Type B pancreatic cell (in vitro differentiated cells): ENCODE measurements around the gene PAK5. TPM values are rescaled to one million over a fixed set of nuclear protein-coding genes. Genes with fewer than 3 reads are reported as not detected.
"Not testable (repeated sequence)": the region's sequence is repeated elsewhere in the genome, so short reads cannot be mapped to it uniquely, and the experiment has no call there.

Experiments used
- DNase-seq: peaks from one replicate; pipeline ENCODE4 v3.0.0; 2021; ENCODE audit warnings: mixed read lengths; ENCODE audit not compliant: unreplicated experiment; ENCODE audit errors: extremely low spot score
- H3K27ac Mint-ChIP-seq: 2 replicates; pipeline ENCODE4 v1.8.0; 2021; ENCODE audit warnings: mild to moderate bottlenecking, mixed read lengths
- H3K27me3 Mint-ChIP-seq: 2 replicates; pipeline ENCODE4 v1.8.0; 2021; ENCODE audit warnings: mixed read lengths
- H3K36me3 Mint-ChIP-seq: 2 replicates; pipeline ENCODE4 v1.8.0; 2021; ENCODE audit warnings: mixed read lengths
- H3K4me1 Mint-ChIP-seq: one replicate; pipeline ENCODE4 v1.8.0; 2021; ENCODE audit warnings: mixed read lengths; ENCODE audit not compliant: unreplicated experiment
- H3K4me3 Mint-ChIP-seq: 2 replicates; pipeline ENCODE4 v1.8.0; 2021; ENCODE audit warnings: mild to moderate bottlenecking, mixed read lengths
- H3K9me3 Mint-ChIP-seq: 2 replicates; pipeline ENCODE4 v1.8.0; 2021; ENCODE audit warnings: mixed read lengths
- total RNA-seq: library from RNA; stranded (reverse); gene quantifications from 2 replicates; pipeline ENCODE4 v1.2.1, GENCODE V29; 2021; ENCODE audit warnings: low replicate concordance
- TF ChIP-seq, protein P1 (sequence below): fragments of 200-600 bp; sonication (generic); conservative IDR thresholded peaks from 2 replicates; pipeline ENCODE4 v1.5.0; 2021; ENCODE audit warnings: antibody characterized with exemption, mild to moderate bottlenecking

The PAK5 gene
- total RNA-seq, 1 donor from 2014 or later, result 1.8 TPM

DNA sequence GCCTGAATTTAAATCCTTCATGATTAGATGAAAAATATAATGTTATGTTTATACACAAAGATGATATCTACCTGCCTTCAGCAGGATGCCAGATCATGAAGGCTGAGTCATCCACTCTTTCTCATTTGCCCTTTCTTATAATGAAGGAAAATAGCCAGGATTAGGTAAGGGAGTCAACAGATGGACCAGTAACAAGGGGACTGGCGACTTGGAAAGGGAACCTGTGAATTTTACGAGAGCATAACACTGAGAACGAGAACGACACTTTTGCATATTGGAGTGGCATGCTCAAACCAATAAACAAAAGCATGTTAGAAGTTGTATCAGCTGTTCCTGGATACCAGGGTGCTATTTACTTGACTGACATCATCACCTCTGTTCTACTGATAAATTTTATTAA, 170.5 kb downstream of the PAK5 start:
- no peak for DNase-seq
- H3K4me3 Mint-ChIP-seq, result no peak overlapping the region
- H3K9me3 Mint-ChIP-seq, result no peaks in the 10 kb centered on the region
- no peak overlapping the region for H3K27ac Mint-ChIP-seq
- TF ChIP-seq, protein P1, sequence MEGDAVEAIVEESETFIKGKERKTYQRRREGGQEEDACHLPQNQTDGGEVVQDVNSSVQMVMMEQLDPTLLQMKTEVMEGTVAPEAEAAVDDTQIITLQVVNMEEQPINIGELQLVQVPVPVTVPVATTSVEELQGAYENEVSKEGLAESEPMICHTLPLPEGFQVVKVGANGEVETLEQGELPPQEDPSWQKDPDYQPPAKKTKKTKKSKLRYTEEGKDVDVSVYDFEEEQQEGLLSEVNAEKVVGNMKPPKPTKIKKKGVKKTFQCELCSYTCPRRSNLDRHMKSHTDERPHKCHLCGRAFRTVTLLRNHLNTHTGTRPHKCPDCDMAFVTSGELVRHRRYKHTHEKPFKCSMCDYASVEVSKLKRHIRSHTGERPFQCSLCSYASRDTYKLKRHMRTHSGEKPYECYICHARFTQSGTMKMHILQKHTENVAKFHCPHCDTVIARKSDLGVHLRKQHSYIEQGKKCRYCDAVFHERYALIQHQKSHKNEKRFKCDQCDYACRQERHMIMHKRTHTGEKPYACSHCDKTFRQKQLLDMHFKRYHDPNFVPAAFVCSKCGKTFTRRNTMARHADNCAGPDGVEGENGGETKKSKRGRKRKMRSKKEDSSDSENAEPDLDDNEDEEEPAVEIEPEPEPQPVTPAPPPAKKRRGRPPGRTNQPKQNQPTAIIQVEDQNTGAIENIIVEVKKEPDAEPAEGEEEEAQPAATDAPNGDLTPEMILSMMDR, result no peak
- no peaks in the 10 kb centered on the region for H3K36me3 Mint-ChIP-seq
- H3K4me1 Mint-ChIP-seq, result no peaks in the 10 kb centered on the region
- H3K27me3 Mint-ChIP-seq, result peaks cover 3% of the 10 kb centered on the region

DNA sequence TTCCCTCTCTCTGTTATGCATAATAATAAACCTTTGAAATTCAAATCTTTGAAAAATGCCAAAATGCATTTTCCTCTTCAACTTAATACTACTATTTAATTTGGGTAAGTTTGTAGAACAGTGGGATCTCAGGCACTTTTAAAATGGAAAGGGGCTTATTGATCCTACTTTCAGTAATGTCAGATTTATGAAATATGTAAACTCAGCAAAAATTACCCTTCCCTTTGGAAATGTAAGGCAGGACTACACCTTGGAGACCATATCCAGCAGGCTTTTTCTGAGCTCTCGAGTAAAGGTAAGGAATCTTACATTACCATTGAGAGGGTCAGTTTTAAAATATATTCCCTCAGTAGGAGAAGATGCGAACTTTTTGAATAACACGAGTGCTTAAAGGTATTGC, 175.5 kb downstream of the PAK5 start:
- Mint-ChIP-seq H3K9me3 (peaks cover 4% of the 10 kb centered on the region), H3K4me1 (no peaks in the 10 kb centered on the region)
- TF ChIP-seq, protein P1, result no peak

DNA sequence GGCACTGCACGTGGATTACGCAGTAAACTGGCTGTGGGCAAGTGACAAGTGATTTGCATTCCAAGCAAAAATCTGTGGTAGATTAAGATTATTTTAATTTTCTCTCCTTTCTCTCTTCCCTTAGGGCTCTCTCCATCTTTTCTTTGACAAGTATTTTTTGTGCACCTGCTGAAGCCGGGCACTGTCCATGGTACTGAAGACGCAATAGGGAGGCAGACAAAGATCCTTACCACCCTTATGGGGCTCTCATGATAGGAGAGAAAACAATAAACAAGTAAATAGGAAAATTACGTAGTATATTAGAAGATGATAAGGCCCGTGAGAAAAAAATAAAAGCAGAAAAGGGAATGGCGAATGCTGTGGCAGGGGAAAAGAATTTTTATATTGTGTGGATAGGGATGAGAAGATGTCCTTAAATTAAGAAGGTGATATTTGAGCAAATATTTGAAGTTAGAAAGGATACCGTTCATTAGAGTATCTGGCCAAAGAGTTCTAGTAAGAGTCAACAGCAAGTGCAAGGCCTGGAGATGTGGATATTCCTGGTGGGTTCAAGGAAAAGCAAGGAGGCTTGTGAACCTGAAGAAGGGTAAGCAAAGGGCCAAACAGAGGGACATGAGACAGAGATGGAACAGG, 178.5 kb downstream of the PAK5 start:
- Mint-ChIP-seq H3K4me3 (no peak overlapping the region), H3K36me3 (no peaks in the 10 kb centered on the region), H3K27me3 (no peaks in the 10 kb centered on the region), H3K4me1 (no peaks in the 10 kb centered on the region), H3K27ac (no peak overlapping the region), H3K9me3 (peaks cover 4% of the 10 kb centered on the region)
- TF ChIP-seq, protein P1, result no peak
- no peak for DNase-seq

More for the DNA sequence above, 175.5 kb downstream of the PAK5 start:
- no peak overlapping the region for H3K27ac Mint-ChIP-seq
- DNase-seq, result no peak
- H3K27me3 Mint-ChIP-seq, result no peaks in the 10 kb centered on the region
- H3K4me3 Mint-ChIP-seq, result no peak overlapping the region
- H3K36me3 Mint-ChIP-seq, result no peaks in the 10 kb centered on the region

DNA sequence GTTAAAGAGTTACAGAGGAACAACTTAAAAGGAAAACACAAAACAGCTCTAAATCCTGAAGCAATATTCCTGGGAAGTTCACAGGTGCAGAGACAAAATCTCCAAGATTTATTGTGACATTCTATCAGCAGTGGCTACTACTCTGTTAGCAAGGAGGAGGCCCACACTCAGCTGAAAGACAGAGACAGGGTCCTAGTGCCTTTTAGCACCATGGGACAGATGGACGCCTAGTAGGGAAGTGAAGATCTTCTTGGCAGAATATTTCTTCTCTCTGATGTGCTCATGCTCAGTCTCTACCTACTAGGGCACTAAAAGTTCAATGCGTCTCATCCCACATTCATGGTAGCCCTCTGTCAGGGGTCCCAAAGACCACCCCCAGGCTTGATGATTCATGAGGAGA, 191.1 kb downstream of the PAK5 start:
- no peak overlapping the region for H3K4me3 Mint-ChIP-seq
- TF ChIP-seq, protein P1, result no peak
- no peak for DNase-seq
- no peaks in the 10 kb centered on the region for H3K4me1 Mint-ChIP-seq
- no peaks in the 10 kb centered on the region for H3K36me3 Mint-ChIP-seq
- no peaks in the 10 kb centered on the region for H3K27me3 Mint-ChIP-seq
- no peak overlapping the region for H3K27ac Mint-ChIP-seq
- H3K9me3 Mint-ChIP-seq, result no peaks in the 10 kb centered on the region

DNA sequence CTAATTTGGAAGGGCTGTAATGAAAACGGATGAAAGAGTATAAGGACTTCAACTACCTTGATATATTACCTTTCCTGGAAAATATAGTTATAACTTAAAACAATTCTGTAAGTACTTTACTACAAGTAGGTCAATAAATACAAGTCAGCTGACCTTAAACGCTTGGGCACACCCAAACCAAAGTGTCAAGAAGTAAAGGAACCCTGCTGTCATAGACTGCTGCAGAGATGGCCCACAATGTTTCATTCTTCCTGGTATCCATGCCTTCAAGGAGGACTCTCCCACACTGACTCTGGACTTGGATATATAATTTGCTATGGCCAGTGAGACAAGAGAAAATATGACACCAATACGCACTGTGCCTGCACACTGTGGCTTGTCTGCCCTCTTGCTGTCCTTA, 192.5 kb downstream of the PAK5 start:
- Mint-ChIP-seq H3K4me3 (no peak overlapping the region), H3K4me1 (no peaks in the 10 kb centered on the region), H3K9me3 (no peaks in the 10 kb centered on the region), H3K27me3 (no peaks in the 10 kb centered on the region), H3K27ac (no peak overlapping the region), H3K36me3 (no peaks in the 10 kb centered on the region)
- TF ChIP-seq, protein P1, result no peak
- no peak for DNase-seq

DNA sequence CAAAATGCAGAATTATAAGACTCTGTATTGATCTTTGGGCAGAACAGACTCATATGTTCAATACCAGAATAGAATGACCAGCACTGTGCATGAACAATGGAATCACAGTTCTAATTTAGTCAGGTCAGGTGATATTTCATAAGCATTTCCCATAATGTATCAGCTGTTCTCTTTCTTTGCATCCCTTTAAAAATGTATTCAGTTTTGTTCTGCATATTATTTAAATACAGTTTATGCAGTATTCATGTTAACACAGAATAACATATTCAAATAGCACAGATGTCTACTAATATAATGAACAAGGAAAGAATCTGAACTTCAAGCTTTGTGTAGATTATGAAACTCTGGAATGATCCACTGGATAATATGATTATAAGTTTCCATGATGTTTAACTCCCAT, 196.0 kb downstream of the PAK5 start:
- no peak overlapping the region for H3K27ac Mint-ChIP-seq
- no peaks in the 10 kb centered on the region for H3K9me3 Mint-ChIP-seq
- H3K4me1 Mint-ChIP-seq, result no peaks in the 10 kb centered on the region
- no peak overlapping the region for H3K4me3 Mint-ChIP-seq
- H3K27me3 Mint-ChIP-seq, result no peaks in the 10 kb centered on the region
- TF ChIP-seq, protein P1, result no peak
- DNase-seq, result no peak
- H3K36me3 Mint-ChIP-seq, result no peaks in the 10 kb centered on the region

DNA sequence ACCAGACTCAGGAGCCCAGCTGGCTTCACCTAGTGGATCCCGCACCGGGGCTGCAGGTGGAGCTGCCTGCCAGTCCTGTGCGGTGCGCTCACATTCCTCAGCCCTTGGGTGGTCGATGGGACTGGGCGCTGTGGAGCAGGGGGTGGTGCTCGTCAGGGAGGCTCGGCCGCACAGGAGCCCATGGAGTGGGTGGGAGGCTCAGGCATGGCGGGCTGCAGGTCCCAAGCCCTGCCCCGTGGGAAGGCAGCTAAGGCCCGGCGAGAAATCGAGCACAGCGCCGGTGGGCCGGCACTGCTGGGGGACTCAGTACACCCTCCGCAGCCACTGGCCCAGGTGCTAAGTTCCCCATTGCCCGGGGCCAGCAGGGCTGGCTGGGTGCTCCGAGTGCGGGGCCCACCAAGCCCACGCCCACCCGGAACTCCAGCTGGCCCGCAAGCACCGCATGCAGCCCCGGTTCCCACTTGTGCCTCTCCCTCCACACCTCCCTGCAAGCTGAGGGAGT, 197.3 kb downstream of the PAK5 start:
- H3K27me3 Mint-ChIP-seq, H3K4me3 Mint-ChIP-seq, H3K4me1 Mint-ChIP-seq, H3K9me3 Mint-ChIP-seq, DNase-seq, H3K36me3 Mint-ChIP-seq, H3K27ac Mint-ChIP-seq: not testable (repeated sequence)
